ENCODE measurements around the gene CA10.

Gene CA10

DNA sequence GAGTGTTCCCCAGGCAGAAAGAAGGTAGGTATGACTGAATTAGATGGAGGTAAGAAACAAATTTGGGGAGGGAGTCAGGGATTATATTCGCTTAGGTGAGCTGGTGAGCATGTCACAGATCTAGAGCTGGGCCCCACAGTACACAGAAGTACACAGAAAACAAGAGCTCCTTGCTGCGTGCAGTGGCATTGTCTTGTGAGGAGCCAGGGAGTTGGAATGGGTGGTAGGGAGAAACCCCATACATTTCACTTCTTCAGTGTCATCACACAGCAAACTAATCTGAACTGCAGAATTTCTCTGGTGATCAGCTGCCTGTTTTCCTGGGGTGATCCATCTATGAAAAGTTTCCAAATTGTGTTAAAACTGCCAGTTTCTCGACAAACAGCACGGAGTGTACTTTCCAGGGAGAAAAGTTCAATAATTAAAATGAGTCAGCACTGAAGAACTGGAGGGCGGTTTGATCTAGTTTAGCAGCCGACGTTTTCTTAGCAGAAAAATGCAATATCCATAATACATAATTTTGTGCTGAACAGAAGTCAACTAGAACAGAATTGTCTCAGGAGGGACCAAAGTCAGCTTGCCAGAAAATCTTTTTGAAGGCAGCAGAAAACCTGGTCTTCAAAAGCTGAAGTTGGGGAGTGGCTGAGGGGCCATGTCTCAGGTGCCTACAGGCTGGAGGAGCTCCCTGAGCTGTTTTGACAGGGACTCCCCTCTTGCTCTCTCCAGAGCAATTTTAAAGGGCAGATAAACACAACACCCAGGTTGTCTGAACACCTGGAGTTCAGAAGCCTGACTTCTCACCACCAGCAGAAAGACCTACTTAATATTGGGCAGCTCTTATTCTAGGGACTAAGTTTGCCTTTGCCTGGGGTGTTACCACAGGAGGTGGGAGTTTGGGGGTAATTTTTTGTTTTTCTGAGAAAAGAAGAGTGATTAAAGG is 448.6 kb downstream of the CA10 start:
- no peak for DNase-seq

DNA sequence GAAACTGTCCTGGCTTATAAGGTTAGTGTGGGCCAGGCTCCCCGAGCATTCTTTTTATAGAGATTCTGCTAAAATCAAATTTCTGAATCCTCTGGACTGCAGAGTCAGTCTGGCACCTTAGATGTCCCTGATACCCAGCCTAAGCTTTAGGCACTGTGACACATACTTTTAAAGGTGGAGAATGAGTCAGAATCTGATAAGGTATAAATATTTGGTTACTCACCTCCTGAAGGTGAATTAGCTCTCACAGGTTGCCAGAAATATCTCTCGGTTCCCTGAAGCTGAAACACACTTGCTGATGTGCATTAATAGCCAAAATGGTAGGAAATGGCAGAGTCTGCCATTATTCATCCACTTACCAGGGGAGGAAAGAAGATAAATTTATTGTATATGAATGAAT is 451.3 kb downstream of the CA10 start:
- DNase-seq = no peak

DNA sequence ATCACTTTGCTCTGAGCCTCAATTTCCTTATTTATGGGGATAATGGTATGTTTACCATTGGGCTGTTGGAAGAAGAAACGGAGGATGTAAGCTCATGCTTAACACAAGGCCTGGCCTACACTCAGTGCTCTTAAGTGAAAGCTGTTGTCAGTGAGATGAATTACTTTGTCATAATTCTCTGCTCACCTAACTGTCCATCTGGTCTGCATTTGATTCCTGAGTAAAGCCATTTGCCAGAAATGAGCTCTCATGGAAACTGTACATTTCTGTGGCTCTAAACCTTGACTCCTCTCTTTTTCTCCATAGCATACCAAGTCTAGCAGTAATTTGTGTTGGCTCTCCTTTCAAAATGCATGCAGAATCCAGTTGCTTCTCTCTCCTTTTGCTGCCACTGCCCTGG is 452.4 kb downstream of the CA10 start:
- no peak for DNase-seq

DNA sequence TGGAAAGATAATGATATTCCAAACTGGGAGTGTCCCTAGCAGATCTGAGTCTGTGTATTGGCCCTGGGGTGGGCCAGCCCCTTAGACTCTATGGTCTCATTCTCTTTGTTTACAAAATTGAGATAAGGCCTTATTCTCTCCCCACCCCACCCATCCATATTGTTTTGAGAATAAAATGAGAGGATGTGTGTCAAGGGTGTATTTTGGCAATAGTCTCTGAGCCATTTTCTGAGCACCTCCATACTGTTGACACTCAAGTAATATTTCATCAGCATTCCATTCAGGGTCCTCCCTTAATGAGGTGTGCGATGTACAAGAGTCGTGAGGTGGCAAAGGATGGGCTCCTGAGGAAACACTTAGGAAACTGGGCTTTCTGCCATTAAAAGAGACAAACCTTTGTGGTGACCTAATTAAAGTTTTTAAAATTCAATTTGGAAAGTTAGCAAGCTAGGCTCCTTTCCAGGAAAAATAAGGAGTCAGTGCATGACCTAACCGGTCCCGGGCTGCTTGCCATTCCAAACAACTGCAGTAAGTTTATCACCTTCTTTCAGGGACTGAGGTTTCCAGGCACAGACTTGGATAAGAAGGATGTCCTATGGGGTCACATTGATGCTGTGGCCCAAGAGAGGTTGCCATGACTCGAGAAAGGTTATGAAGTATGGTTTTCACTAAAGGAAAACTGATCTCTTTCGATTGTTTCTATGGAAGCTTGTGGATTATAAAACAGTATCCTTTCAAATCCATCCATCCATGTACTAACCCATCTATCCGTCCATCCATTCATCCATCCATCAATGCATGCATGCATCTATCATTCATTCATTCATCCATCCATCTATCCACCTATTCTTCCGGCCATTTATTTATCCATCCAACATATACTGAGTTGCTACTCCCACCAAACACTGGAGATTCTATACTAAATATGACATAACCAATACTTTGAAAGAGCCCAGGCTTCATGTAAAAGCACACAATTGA is 454.9 kb downstream of the CA10 start:
- DNase-seq = no peak

DNA sequence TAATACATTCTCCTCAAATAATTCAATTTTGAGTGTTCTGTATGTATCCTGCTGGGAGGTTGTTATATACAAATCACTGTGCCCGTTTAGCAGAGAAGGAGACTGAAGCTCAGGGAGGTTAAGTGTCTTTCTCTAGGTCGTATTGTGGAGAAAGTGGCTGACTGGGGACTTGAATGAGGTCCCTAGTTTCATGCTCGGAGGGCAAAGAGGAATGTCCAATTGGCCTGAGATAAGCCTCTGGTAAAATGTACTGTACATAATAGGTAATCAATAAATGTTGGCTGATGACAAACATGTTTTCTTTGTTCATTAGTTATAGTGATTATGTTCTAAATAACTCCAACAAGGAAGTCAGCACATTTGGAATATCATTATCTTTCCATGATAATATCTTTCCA is 455.6 kb downstream of the CA10 start:
- no peak for DNase-seq

DNA sequence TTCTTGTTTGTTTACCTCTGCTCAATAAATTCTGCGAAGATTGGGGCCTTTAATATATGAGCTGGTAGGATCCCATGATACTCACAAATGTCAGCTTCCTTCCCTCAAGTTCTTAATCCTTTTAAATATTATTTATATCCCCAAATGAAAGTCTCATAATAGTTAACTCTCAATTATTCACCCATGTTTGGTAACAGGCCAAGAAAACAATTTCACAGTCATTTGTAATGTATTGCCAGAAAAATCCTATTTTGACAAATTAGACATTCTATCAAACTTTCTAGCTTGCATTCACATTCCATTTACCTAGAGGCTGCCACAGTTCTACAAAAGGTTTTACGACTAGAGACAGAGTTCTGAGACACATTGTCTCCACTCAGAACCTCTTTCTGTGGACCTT is 457.0 kb downstream of the CA10 start:
- DNase-seq = no peak

DNA sequence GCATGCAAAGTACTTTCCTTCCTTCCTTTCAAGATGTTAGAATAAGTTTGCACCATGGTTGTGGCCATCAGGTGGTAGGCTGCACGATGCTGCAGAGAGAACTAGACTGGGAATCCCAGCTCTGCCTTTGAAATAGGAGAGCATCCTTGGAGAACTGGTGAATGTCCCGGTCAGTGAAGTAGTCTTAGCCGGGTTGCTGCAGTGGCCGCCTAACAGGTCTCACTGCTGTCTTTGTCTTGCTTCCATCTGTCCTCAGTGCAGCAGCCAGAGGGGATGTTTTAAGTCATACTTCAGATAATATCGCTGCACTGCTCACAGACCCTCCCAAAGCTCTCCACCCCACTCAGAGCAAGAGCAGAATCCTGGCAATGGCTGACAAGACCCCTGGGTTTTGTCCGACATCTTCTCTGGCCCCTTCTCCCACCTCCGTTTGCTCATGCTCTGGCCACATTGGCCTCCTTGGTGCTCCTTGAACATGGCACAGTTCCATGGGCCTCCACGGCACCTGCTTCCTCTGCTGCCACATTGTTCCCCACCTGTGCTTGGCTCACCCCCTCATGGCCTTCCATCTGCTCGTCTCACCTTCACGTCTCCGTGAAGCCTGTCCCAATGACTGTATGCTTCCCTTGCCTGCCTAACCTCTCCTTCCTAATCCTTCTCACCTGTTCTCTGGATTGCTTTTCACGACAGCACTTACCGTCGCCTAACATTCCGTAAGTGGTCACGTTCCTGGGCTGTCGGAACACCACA is 458.3 kb downstream of the CA10 start:
- DNase-seq = no peak

DNA sequence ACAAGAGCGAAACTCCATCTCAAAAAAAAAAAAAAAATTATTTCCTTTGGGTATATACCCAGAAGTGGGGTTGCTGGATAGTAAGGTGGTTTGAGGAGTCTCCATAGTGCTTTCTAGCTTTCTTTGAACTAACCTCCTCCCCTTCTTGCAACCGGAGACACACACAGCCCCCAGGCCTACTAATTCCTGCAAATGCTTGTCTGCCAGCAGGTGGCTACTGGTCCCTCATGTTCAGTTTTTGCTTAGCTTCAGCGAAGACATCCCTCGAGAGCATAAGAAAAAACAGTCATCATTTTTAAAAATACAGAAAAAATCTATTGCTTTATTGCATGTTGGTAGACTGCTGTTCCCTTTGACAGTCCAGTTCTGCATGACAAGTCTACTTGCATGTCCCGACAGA is 459.2 kb downstream of the CA10 start:
- DNase-seq = no peak

DNA sequence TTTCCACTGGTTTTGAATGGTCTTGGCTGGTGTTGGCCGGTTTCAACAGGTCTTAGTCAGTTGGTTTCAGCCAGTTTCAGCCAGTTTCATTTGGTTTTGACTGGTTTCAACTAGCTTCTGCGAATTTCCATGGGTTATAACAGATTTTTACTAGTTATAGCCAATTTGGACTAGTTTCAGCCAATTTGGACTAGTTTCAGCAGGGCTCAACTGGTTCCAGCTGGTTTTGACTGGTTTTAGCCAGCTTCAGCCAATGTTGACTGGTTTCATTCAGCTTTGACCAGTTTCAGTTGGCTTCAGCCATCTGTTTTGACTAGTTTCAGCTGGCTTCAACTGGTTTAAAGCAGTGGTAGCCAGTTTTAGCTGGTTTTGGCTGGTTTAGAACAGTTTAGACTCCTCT is 465.6 kb downstream of the CA10 start:
- DNase-seq = no peak

DNA sequence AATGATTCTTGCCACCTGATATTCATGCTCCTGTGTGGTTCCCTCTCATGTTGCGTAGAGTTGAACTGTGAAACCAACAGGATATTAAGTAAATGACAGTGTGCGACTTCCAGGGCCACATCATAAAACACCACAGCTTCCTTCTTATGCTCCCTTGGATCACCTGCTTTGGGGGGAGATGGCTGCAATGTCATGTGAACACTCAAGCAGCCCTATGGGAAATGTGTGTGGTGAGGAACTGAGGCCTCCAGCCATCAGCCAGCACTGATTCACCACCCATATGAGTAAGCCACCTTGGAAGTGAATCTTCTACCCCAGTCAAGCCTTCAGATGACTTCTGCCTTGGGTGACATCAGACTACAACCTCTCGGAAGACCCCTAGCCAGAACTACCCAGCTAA is 470.6 kb downstream of the CA10 start:
- no peak for DNase-seq

DNA sequence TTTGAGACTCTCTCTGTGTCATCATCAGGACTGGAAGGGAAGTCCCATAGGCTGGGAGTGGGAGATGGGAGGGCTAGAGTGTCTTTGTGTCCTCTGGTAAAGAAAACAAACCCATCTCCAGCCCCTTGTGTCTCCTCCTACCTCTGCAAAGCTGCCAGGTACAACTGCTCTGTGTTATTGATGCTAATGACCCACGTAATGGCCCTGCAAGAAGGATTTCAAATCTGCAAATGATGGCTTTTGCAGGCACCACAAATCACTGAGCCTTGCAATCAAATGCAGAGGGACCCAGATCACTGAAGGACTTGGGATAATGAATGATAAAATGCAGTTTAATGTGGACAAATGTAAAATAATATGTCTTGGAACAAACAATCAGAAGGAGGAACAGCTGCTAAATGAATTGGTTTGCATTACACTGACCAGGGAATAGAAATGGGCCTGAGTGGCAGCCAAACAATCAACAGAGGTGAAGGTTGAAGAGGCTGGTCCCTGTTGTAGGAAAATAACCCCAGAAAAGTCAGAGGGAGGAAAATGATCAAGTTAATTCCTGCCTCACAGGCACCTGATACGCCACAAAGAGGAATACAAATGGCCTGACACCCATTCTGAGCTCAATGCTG is 473.1 kb downstream of the CA10 start:
- no peak for DNase-seq

DNA sequence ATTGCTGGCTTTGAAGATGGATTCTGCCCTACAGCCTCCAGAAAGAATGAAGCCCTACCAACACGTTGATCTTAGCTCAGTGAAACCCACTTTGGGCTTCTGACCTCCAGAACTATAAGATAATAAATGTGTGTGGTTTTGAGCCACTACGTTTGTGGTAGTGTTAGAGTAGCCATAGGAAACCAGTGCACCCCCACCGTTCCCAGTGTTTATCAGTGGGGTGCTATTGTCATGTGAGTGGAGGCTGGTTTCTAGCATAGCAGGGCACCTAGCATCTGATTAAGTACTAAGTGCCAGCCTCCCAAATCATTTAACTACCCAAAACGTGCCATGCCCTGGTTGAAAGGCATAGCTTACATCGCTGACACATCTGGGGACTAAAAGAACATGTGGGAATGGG is 474.3 kb downstream of the CA10 start:
- DNase-seq = no peak

DNA sequence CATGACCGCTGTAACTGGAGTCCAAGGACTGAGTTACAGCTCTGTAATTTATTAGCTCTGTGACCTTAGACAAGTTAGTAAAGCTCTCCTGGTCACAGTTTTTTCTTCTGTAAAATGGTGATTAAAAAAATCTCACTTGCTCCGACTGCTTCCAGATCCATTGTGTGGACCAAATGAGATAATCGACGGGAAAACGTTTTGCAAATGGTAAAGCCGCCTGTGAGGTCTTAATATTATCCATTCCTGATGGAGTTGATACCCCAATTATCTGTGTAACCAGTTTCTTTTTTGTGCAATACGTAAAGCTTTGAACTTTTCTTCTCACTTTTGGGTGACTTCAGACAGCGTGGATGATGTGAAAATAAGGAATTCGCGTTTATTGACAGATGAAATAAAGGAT is 475.2 kb downstream of the CA10 start:
- DNase-seq = no peak

DNA sequence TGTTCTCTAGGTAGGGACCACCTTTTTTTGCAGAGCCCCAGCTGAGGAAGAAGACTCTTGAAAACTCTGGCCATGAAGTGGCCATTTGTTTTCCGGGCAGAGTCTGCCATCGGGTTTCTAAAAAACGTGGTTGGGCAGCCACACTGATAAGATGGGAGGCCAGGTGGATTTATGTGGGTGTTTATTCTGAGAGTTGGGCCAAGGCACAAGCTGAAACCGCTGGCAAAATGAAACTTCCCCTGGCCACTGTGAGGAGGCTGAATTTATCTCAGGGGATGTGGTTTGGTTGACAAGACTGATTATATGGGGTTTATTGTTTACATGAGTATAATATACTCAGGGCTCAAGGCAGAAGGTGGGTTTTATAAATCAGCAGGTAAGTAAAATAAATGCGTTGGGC is 476.4 kb downstream of the CA10 start:
- no peak for DNase-seq

DNA sequence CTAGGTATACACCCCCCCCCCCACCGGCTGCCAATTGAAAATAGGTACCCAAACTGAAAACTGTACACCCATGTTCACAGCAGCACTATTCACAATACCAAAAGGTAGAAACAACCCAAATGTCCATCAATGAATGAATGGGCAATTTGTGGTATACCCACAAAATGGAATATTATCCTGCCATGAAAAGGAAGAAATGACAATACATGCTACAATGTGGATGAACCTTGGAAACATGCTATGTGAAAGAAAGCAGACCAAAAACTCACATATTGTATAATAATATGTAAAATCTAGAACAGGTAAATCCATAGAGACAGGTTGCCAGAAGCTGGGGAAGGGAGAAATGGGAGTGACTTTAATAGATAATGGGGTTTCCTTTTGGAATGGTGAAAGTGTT is 480.6 kb downstream of the CA10 start:
- no peak for DNase-seq

DNA sequence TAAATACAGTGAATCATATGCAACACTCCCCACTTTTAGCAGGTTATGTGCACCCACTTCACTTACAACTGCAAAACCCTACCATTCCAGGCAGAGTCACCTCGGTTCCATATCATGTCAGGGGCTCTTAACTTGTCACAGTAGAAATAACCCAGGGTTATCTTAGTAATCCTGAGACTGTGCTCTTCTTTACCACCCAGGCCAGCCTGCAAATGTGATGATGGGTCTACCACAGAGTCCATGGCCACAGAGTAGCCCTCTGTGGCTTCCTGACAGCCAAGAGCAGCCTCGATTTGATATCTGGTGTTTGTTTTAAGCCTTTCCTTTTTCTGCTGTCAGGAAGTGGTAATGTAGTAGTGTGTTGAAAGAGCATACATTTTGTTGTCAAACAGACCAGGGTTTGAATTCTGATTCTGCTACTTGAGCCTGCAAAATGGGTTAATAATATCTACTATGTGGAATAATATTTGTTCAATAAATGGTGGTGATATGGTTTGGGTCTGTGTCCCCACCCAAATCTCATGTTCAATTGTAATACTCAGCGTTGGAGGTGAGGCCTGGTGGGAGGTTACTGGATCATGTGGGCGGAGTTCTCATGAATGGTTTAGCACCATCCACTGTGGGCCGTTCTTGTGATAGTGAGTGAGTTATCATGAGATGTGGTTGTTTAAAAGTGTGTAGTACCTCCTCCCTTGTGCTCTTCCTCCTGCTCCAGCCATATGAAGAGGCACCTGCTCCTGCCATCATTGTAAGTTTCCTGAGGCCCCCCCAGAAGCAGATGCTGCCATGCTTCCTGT is 481.6 kb downstream of the CA10 start:
- no peak for DNase-seq

DNA sequence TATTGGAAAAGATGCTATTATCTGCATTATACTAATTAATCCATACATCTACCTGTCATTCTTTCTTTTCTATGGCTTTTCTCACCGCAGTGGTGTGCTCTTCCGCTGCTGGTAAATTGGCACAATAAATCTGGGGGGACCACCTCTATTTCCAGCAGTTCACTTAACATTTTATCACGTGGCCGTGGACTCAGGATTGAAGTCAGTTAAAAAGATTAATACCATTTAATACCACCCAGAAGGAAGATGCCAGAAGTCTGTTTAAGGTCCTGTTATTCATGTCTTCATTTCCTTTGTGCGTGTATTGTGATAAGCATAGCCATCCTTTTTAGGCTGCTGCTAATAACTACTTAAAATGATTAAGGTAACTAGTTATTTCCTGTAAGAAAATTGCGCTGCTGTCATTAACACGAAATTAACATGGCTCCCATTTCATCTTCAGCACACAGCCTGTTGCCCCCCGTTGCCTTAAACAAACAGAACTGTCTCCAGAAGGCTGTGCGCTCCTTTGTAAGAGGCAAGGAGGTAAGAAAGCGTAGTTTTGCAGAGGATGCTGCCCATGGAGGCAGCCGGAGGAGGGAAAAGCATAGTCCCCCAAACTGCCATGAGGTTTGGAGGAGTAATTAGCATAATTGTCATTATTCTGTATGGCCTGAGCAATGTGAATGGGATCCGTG is 483.8 kb downstream of the CA10 start:
- no peak for DNase-seq

DNA sequence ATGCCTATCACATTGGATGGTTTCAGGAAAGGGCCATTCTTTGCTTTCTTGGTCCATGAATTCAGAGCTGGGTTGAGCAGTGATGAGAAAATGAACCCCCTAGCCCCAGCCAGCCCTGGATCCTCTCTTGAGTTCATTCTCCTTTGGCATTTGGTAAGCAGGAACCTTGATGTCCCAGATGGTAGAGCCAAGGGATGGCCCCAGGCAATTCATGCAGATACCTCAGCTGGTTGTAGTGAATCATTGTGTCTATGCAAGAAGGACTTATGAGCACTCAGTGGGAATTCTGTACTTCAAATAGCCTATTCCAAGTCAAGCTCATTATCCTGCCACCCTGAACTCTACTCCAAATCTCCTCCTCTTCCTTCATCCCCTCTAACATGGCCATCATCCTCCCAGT is 485.4 kb downstream of the CA10 start:
- DNase-seq = no peak

DNA sequence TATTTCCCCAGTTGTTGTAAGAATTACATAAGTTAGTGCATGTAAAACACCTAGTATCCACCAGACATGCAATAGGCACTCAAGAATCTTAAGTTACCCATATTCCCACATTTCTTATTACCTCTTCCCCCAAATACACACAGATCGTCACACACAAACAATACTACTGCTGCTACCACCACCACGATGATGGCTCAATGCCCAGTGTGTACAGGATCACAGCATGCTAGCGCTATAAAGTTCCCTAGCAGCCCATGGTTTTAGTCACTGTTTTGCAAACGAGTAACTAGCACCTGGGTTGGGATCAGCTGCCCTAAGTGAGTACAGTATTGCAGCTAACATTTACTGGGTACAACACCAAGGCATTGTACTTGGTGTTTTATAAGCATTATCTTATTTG is 486.4 kb downstream of the CA10 start:
- DNase-seq = peak; percentile 19

DNA sequence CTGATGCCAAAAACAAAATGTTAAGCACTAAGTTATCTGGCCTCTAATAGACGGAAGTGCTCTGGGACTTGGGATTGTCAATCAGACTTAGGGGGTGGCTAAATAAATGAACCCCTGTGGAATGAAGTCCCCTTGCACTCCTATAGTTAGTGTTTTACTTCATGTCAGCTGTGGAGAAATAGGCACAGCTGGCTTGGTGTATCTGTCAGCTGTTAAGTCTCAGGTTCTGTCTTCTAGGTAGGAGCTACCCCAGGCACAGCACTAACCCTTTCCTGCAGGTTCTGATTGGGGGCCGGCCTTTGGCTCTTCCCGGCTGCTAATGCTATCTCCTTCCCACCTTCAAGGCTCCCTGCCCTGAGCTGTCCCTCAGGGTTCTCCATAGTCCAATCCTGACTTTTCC is 487.6 kb downstream of the CA10 start:
- no peak for DNase-seq

DNA sequence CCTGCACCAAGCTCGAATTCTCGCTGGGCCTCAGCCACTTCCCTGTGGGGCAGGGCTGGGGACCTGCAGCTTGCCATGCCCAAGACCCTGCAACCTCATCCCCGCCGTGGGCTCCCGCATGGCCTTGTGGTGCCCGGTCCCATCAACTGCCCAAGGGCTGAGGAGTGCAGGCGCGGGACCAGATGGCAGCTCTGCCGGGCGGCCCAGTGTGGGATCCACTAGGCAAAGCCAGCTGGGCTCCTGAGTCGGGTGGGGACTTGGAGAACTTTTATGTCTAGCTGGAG is 489.6 kb downstream of the CA10 start:
- DNase-seq = no peak

Measured in DMS153 (cell line).